Inflammatory macrophage treated with lipopolysaccharide for 1 hour (primary cell): ENCODE measurements around the gene DOCK8.

Source experiments
- DNase-seq, 2 donors: peaks; one replicate each; pipeline ENCODE4 v3.0.0-alpha.2; 2020 to 2022

The DOCK8 gene

GRCh38 chr9:506281-506680 is 291.6 kb downstream of the DOCK8 start:
- no peak for DNase-seq

DNA sequence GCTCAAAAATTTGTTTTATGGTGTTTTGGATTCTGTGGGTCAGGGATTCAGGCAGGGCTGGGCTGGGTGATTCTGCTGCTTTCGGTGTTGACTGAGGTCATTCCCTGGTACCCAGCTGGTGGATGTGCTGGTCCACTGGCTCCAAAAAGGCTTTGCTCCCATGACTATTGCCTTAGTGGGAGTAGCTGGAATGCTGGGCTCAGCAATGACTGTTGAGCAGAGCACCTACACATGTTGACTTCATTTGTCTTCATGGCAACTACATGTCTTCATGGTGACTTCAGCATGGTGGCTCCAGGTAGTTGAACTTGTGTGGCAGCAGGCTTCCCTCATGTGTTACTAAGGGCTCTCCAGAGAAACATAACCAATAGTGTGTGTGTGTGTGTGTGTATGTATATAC is 297.2 kb downstream of the DOCK8 start:
- DNase-seq = no peak

DNA sequence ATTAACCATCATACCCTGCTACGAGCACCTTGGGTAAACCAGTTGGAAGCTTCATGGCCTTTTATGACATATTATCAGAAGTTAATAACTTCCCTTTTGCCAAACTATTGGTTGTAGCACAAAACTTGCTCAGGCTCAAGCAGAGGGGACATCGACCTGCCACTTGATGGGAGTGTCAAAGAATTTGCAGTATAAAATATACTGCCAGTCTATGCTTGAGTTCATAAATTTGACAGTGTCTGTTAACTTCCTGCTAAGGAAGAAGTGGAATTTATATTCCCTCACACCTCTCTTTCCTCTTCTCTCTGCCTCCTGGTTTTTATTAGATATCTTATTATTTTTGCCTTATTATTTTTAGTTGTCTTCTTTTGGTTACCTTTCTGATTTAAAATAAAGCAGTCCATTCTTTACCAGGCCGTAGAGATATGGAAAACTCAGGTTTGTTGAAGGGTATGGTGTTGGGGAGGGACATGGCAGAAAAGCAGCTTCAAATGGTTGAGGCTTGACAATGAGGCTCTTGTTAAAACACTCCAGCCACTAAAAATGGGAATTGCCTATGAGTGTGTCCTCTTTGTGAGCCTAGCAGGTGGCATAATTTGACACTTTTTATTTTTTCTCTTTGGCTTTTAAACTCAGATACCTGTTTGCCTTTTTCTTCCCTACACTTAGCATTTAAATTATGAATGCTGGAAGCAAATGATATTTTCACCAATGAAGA is 298.0 kb downstream of the DOCK8 start:
- no peak for DNase-seq
